ENCODE measurements around the gene RSPH9.

Gene RSPH9

GRCh38 chr6:43668151-43669028 lies 23.6 kb downstream of the RSPH9 start:
- DNase-seq (ENCODE audit: low spot score): no peak

- peak; percentile 80 for DNase-seq (ENCODE audit: low spot score)
Observed at GRCh38 chr6:43669050-43669921, 24.4 kb downstream of the RSPH9 start.

- DNase-seq (ENCODE audit: low spot score): no peak
Observed at GRCh38 chr6:43669922-43670622, 25.2 kb downstream of the RSPH9 start.

GRCh38 chr6:43670623-43670986 lies 25.8 kb downstream of the RSPH9 start:
- DNase-seq (ENCODE audit: low spot score): no peak

GRCh38 chr6:43671011-43671800 lies 26.4 kb downstream of the RSPH9 start:
- no peak for DNase-seq (ENCODE audit: low spot score)

GRCh38 chr6:43671801-43672690 lies 27.2 kb downstream of the RSPH9 start:
- DNase-seq (ENCODE audit: low spot score): no peak

- DNase-seq (ENCODE audit: low spot score): no peak
Observed at GRCh38 chr6:43673444-43674084, 28.7 kb downstream of the RSPH9 start.

GRCh38 chr6:43674291-43674690 lies 29.5 kb downstream of the RSPH9 start:
- DNase-seq (ENCODE audit: low spot score): no peak

GRCh38 chr6:43674921-43675320 lies 30.1 kb downstream of the RSPH9 start:
- no peak for DNase-seq (ENCODE audit: low spot score)

- no peak for DNase-seq (ENCODE audit: low spot score)
Observed at GRCh38 chr6:43676962-43677606, 32.2 kb downstream of the RSPH9 start.

GRCh38 chr6:43677759-43678158 lies 32.9 kb downstream of the RSPH9 start:
- DNase-seq (ENCODE audit: low spot score): no peak

GRCh38 chr6:43678341-43678740 lies 33.5 kb downstream of the RSPH9 start:
- no peak for DNase-seq (ENCODE audit: low spot score)

- DNase-seq (ENCODE audit: low spot score): no peak
Observed at GRCh38 chr6:43679057-43679456, 34.2 kb downstream of the RSPH9 start.

- no peak for DNase-seq (ENCODE audit: low spot score)
Observed at GRCh38 chr6:43680308-43681200, 35.7 kb downstream of the RSPH9 start.

GRCh38 chr6:43681303-43681702 lies 36.5 kb downstream of the RSPH9 start:
- no peak for DNase-seq (ENCODE audit: low spot score)

GRCh38 chr6:43682724-43683429 lies 38.0 kb downstream of the RSPH9 start:
- DNase-seq (ENCODE audit: low spot score): no peak

GRCh38 chr6:43683708-43684455 lies 39.0 kb downstream of the RSPH9 start:
- DNase-seq (ENCODE audit: low spot score): no peak

All from left forelimb (tissue), 1 donor.